HG02678 (cell line): Measurements from ENCODE around the gene PLEKHG4B.

Source experiments
- ATAC-seq: cut with Tn5 transposase; IDR thresholded peaks from one replicate; pipeline ENCODE4 v1.9.1; 2021; ENCODE audit warnings: mild to moderate bottlenecking, moderate library complexity; ENCODE audit not compliant: unreplicated experiment

Gene PLEKHG4B

GRCh38 chr5:74503-75109 is 17.4 kb upstream of the PLEKHG4B start:
- ATAC-seq, result no peak

DNA sequence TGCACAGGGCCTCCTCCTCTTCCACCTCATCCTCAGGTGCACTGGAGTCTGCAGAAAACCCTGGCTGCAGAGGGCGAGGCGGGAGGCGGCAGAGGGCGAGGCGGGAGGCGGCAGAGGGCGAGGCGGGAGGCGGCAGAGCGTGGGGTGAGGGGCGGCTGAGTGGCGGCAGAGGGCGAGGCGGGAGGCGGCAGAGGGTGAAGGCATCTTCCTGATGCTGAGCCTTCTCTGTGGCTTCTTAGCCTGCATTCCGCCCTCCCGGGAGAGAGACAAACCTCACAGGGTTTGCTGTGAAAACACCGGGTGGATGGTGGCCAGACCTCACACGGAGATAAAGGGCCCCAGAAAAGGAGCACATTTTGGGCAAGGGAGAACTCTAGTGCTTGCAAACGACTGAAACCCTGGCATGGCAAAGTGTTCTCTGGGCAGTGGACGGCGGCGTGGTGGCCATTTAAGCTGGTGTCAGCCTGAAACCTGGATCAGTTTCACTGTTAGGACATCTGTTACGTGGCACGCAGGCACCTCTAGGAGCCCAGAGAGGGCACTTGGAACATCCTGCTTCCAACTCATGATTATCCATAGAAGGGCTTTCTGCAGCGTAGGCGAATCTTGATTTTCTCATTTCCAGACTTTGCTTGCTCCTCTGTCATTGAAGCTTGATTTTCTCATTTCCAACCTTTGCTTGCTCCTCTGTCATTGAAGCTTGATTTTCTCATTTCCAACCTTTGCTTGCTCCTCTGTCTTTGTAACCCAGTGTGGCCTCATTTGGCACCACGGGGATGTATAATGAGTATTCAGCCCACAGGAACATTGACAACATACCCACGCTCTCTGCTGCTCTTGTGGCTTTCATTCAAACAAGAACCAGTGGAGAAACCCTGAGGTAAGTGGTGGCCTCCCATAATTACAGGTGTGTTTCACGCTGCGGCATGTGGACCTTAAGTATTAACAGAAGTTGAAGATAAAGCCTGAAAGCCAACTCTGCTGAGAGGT is 16.3 kb upstream of the PLEKHG4B start:
- no peak for ATAC-seq

- ATAC-seq, result no peak
Observed at GRCh38 chr5:76358-77169, 15.4 kb upstream of the PLEKHG4B start.

- ATAC-seq, result no peak
Observed at GRCh38 chr5:77170-77501, 14.8 kb upstream of the PLEKHG4B start.

GRCh38 chr5:77546-77945 is 14.4 kb upstream of the PLEKHG4B start:
- no peak for ATAC-seq

DNA sequence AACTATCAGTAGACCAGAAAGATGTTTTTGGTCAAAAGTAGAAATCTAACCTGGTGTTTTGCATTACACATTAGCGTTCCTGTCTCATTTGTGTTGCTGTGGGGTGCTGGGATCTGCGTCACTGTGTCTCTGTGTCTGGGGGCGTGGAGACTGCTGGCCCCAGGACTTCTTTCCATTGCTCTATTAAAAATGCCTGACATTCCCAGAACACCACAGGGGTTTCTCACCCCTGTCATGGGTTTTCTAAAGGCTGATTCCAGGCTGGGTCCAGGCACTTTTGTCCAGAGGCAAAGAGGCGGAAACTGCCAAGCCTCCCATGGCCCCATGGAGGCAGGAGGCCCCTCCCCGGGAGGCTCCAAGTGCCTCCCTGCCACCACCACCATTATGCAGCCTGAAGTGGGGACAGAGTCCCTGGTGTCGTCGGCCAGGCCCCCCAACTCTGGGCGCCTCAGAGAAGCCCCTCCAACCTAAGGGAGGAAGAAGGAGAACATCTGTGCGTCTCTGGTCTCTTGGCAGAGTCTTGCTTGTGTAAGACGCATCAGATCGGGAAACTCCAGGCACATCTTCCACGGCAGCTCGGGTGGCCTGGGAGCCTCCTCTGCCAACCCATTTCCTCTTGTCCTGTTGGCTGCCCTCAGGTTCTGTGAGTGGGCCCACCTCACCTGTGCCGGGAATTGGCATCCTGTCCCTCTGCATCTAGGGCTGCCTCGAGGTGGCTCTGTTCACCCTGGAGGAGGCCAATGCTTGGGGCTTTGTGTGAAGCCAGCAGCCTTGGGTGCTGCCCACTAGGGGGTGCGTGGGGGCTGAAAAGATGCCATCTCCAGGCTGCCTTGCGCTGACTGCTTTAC is 13.8 kb upstream of the PLEKHG4B start:
- ATAC-seq, result no peak

DNA sequence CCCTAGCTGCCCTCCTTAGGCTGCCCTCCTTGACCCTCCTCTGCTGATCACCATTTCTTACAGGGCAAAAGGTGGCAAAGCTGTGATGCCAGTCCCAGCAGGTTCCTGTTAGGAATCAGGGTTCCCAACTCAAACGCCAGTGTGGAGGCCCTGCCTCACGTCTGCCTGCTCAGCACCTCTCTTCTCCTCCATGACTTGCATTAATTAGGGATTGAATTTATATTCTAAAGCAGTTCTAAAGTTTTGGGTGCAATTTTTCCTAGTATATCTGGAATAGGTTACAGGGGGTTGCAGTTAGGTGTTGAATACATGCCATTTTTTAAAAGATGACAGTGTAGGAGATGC is 13.2 kb upstream of the PLEKHG4B start:
- ATAC-seq, result no peak

GRCh38 chr5:79263-79662 is 12.7 kb upstream of the PLEKHG4B start:
- no peak for ATAC-seq

DNA sequence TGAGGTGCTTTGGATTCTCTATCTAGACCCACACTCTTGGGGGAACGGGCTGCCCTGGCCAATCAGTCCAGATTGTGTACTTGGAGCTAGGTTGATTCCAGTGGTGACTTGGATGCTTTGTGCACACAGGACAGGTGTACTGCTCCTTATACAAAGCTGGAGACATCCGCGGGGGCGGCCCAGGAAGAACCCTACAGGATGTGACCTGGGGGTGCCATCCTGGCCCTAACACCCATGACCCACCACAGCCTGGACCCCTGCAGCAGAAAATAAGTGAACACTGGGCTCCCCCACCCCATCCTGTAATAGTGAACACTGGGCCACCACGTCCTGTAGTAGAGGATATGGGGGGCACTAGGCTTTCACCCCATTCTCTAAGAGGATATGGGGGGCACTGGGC is 12.1 kb upstream of the PLEKHG4B start:
- ATAC-seq, result no peak

DNA sequence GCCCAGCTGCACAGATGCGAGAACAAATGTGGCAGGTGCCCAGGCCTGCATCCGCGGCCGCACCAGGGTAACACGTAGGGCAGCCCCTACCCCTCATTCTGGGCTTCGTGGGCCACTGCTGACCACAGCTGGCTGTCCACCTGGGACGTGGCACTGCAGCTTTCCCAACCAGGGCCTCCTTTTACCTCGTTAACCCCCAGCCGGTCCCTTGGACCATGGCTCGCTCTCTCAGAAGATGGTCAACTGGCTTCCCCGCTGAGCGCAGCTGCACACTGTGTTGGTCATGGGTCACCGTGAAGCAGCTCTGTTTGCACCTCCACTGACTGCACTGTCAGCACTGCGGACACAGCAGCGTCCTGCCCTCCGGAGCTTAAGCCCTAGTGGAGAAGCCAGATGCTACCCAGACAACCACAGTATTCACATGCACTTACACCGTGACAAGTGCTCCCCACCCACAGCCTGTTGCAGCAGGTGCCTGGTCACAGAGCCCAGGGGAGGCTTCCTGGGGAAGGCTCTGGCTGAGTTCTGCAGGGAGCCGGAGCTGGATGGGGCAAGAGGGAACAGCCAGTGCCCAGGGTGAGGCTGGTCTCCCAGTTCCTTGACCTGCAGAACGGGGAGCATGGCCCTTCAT is 10.5 kb upstream of the PLEKHG4B start:
- ATAC-seq, result no peak

DNA sequence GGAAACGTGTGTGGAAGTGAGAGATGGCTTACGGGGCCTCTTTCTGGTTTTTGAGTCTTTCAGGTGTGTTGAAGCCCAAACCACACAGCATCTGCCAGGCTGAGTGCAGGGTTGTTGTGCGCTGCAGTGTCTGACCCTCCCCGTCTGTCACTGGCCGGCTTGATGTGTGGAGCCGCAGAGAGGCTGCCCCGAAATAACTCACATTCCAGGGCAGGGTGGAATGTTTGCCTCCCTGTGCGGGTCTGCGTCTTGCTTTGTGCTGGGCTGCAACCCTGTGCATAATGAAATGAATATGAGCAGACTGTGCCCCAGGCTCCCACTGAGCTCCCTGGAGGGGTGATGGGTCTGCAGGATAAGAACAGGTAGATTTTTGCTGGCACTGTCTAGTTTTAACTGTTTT is 9.9 kb upstream of the PLEKHG4B start:
- ATAC-seq, result no peak

DNA sequence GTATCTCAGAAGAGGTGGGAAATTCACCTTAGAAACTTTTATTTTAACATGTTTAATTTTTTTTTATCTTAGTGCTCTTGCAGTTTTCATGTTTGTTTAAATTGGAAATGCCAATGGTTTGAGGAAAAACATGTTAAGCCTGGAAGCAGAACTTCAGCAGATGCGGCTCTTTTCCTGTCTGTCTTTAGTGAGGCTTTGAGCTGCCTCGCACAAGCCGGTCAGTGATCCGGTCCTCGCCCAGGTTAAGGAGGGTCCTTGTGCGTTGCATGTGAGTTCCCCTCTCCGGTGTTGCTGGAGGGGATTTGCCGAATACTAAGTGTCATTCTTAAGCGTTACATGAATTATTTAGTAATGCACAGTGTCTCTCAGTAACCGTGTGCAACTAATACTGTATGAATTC is 9.4 kb upstream of the PLEKHG4B start:
- ATAC-seq, result no peak

DNA sequence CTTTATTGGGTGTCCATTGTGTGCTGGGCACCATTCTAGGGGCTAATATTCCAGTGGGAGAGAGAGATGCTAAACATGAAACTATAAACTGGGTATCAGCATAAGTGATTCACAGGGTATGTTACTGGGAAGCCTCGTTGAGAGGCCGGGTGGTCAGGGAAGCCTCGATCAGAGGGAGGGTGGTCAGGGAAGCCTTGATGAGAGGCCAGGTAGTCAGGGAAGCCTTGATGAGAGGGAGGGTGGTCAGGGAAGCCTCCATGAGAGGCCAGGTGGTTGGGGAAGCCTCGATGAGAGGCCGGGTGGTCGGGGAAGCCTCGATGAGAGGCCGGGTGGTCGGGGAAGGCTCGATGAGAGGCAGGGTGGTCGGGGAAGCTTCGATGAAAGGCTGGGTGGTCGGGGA is 8.9 kb upstream of the PLEKHG4B start:
- no peak for ATAC-seq

DNA sequence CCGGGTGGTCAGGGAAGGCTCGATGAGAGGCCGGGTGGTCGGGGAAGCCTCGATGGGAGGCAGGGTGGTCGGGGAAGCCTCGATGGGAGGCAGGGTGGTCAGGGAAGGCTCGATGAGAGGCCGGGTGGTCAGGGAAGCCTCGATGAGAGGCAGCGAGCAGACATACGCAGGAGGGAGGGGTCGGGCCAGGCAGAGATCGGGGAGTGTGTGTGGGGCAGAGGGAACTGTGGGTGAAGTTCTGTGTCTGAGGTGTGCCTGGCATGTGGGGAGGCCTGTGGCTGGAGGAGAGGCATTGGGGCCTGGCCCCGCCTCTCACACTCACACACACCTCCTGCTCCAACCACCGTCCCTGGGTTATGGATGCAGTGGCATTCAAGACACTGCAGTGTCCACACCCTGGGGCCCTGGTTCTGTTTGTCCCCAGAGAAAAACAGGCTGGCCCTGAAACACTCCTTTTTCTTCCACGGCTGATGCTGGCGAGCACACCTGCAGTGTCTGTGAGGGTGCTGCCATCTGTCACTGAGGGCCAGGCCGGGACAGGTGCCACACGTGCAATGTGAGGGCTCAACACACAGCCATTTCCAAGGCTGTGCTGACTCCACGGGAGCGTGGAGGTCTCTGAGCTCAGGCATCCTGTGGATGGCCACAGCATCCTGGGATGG is 6.5 kb upstream of the PLEKHG4B start:
- no peak for ATAC-seq

DNA sequence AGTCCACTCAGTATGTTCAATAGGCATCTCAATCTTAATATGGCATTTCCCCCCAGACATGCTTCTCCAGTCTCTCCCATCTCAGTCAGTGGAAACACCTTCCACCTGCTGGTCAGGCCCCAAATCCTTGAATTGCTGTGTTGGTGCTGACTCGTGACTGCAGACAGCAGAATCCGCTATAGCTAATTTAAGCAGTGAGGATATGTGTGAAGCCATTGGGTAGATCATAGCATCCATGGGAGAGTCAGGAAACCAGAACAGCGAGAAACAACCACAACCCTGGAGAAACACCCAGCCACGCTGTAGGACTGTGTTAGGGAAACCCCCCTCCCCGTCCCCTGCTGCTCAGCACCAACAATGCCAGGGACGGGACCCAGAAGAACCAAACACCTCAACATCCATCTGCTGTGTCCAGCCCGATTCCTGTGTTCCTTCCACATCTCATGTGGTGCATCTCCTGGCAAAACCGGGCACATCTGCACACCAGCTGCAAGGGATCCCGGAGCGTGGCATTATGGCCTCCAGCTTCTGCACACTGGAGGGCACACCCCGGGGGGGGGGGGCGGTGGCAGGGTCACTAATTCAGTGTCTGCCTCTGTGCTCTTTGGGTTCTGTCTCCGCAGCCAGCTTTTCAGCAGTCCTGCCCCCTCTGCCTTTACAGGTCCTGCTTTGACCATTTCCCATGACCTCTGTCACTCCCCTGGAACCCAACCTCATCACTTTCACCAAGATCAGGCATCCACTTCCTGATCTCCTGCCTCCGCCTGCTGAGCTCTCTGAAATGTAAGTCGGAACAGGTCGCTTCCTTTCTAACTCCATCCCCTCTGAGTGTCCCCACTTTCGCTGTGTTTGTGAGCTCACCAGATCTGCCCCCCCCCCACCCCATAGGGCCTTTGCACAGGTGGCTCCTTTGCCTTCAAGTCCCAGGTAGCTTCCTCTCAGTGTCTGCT is 2.4 kb upstream of the PLEKHG4B start:
- ATAC-seq, result no peak

DNA sequence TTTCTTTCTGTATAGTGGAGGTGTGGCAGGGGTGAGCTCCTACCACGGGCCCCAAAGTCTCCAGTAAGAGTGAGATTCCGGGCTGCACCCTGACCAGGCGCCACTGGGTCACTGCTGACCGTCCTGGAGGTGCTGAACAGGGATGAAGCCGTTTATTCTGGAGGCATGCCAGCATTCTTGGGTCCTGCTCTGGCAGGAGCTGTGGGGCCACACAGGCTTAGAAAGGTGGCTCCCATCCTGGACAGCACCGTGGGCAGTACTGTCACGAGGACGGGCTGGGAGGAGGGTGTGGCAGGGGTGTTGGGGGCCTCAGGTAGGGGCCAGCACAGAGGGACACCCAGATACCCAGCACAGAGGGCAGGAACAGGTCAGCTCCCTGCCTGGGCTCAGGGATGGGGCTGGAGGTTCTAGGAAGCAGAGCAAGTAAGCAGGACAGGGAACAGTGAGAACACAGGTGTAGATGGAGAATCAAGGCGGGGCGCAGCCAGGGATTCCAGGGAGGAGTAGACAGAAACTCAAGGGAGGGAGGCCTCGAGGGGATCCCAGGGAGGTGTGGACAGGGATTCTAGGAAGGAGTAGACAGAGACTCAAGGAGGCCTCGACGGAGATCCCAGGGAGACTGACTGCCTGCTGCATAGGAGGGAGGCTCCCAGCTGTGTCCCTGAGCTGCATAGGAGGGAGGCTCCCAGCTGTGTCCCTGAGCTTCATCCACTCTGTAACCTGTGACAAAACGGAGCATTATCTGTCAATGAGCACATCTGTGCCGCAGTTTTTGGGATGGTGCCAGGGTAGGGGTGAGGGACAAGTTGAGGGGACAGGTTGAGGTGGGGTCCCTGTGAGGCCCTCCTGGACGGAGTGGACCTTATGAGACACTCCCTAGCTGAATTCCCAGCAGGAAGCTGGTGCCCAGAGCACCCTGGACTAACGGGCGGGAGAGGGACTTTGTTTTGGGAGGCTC is 1.1 kb upstream of the PLEKHG4B start:
- ATAC-seq, result no peak

- no peak for ATAC-seq
Observed at GRCh38 chr5:92401-93220, 643 bp downstream of the PLEKHG4B start.
